Endothelial cell of umbilical vein (primary cell): Measurements from ENCODE around the gene ATP2C2. TPM values are rescaled to one million over a fixed set of nuclear protein-coding genes. Genes with fewer than 3 reads are reported as not detected.

Experiments used
- BruUV-seq: library from RNA; stranded (reverse); fragments of 400-500 nt; replicated peaks from 2 replicates; lab custom pipeline; 2021; lab: Mats Ljungman, UMichigan
- CTCF ChIA-PET: fragments of 300-600, 350-600 bp; sonication (Branson Sonifier 250); formaldehyde crosslinking; loops from one replicate; lab custom pipeline; 2021; ENCODE audit warnings: antibody characterized with exemption, inconsistent platforms; lab: Charles Lee
- POLR2A ChIA-PET: fragments of 300-600, 350-600 bp; sonication (Branson Sonifier 250); formaldehyde crosslinking; loops from one replicate; lab custom pipeline; 2021; ENCODE audit warnings: antibody characterized with exemption, inconsistent platforms; lab: Charles Lee
- DNase-seq: peaks from one replicate; pipeline ENCODE4 v3.0.0-alpha.2; 2011; ENCODE audit warnings: low read depth, low spot score
- FAIRE-seq: peaks from 2 replicates; lab custom pipeline; 2011; peaks lifted over from hg19 to GRCh38; lab: Jason Lieb, UNC
- H2AFZ ChIP-seq: 2 replicates; pipeline ENCODE4 v1.6.0; 2012; ENCODE audit warnings: low read depth, low read length, control low read depth, inconsistent platforms
- H3K27ac ChIP-seq: 2 replicates; pipeline ENCODE4 v1.5.1; 2011; ENCODE audit warnings: low read depth, mild to moderate bottlenecking, control low read depth, low read length, moderate library complexity; ENCODE audit not compliant: insufficient read depth
- H3K27me3 ChIP-seq, 2 experiments: 2 replicates each; pipeline versions ENCODE4 v1.6.0 to v1.6.1; 2011; ENCODE audit warnings: low read length in 2 of 2, mixed read lengths in 1 of 2; ENCODE audit not compliant: control insufficient read depth in 2 of 2, insufficient read depth in 2 of 2
- H3K36me3 ChIP-seq, 2 experiments: 2 replicates in 1 of 2; 3 replicates in 1 of 2; pipeline ENCODE4 v1.5.1; 2011; ENCODE audit warnings: low read length in 2 of 2, mild to moderate bottlenecking in 1 of 2, moderate library complexity in 1 of 2; ENCODE audit not compliant: control insufficient read depth in 2 of 2, insufficient read depth in 2 of 2; ENCODE audit errors: extremely low read depth in 1 of 2
- H3K4me1 ChIP-seq: 3 replicates; pipeline ENCODE4 v1.5.1; 2011; ENCODE audit warnings: mild to moderate bottlenecking, low read length; ENCODE audit not compliant: control insufficient read depth, insufficient read depth; ENCODE audit errors: extremely low read depth
- H3K4me2 ChIP-seq: 2 replicates; pipeline ENCODE4 v1.6.1; 2011; ENCODE audit warnings: low read length, control low read depth, mixed read lengths; ENCODE audit not compliant: insufficient read depth
- H3K4me3 ChIP-seq, 3 experiments: fragments of 200-600 bp in 1 of 3; sonication (generic), shearing (Covaris generic) in 1 of 3; replicated peaks in 1 of 3; 2 replicates each; pipeline ENCODE4 v1.5.1; 2011 to 2016; ENCODE audit warnings: control low read depth in 3 of 3, low read length in 3 of 3, mild to moderate bottlenecking in 2 of 3, inconsistent platforms in 1 of 3, low read depth in 1 of 3, moderate library complexity in 1 of 3; ENCODE audit not compliant: insufficient read depth in 1 of 3
- H3K79me2 ChIP-seq: 2 replicates; pipeline ENCODE4 v1.6.0; 2012; ENCODE audit warnings: low read length, inconsistent platforms; ENCODE audit not compliant: control insufficient read depth, insufficient read depth
- H3K9ac ChIP-seq: replicated peaks from 2 replicates; pipeline ENCODE3; 2011; ENCODE audit warnings: low read length, control low read depth; ENCODE audit not compliant: insufficient read depth; ENCODE audit errors: extremely low read depth
- H3K9me1 ChIP-seq: replicated peaks from 3 replicates; pipeline ENCODE4 v1.6.0; 2011; ENCODE audit warnings: mild to moderate bottlenecking, low read length; ENCODE audit not compliant: control insufficient read depth, insufficient read depth; ENCODE audit errors: extremely low read depth
- H3K9me3 ChIP-seq: replicated peaks from 2 replicates; pipeline ENCODE4 v1.5.1; 2012; ENCODE audit warnings: low read length, inconsistent platforms; ENCODE audit not compliant: control insufficient read depth, insufficient read depth
- H4K20me1 ChIP-seq: replicated peaks from 2 replicates; pipeline ENCODE3; 2011; ENCODE audit warnings: mild to moderate bottlenecking, low read length; ENCODE audit not compliant: control insufficient read depth, insufficient read depth; ENCODE audit errors: extremely low read depth
- CTCF ChIP-seq, 2 donors: IDR thresholded peaks; 1 replicate in 1 of 2; 2 replicates in 1 of 2; pipeline ENCODE4 v1.5.1; 2011; ENCODE audit warnings: low read length in 2 of 2, mild to moderate bottlenecking in 2 of 2, moderate library complexity in 2 of 2, control low read depth in 1 of 2, inconsistent platforms in 1 of 2, low read depth in 1 of 2; ENCODE audit not compliant: insufficient read depth in 1 of 2; ENCODE audit errors: extremely low read depth in 1 of 2
- EZH2 ChIP-seq: IDR thresholded peaks from 2 replicates; pipeline ENCODE4 v1.6.1; 2012; ENCODE audit warnings: borderline replicate concordance, low read depth, mild to moderate bottlenecking, moderate library complexity, low read length, inconsistent platforms; ENCODE audit not compliant: severe bottlenecking
- FOS ChIP-seq: IDR thresholded peaks from 2 replicates; pipeline ENCODE4 v1.6.1; 2011; ENCODE audit warnings: mild to moderate bottlenecking, low read length, moderate library complexity, borderline replicate concordance; ENCODE audit not compliant: insufficient read depth
- GATA2 ChIP-seq: IDR thresholded peaks from 2 replicates; pipeline ENCODE4 v1.7.0; 2011; ENCODE audit warnings: low read depth, mild to moderate bottlenecking, moderate library complexity, mixed read lengths, low read length; ENCODE audit not compliant: insufficient read length, insufficient read depth
- JUN ChIP-seq: IDR thresholded peaks from 2 replicates; pipeline ENCODE4 v1.6.1; 2011; ENCODE audit warnings: borderline replicate concordance, low read depth; ENCODE audit not compliant: insufficient read length, insufficient read depth
- MAX ChIP-seq: IDR thresholded peaks from 2 replicates; pipeline ENCODE4 v1.6.1; 2011; ENCODE audit not compliant: insufficient read depth, insufficient read length
- MYC ChIP-seq: IDR thresholded peaks from one replicate; pipeline ENCODE4 v1.6.1; 2011; ENCODE audit warnings: mild to moderate bottlenecking, low read depth, low read length
- POLR2A ChIP-seq: IDR thresholded peaks from 2 replicates; pipeline ENCODE4 v1.6.1; 2012; ENCODE audit warnings: low read depth, mild to moderate bottlenecking, control low read depth, low read length
- POLR2AphosphoS5 ChIP-seq: IDR thresholded peaks from 2 replicates; pipeline ENCODE4 v1.6.1; 2012; ENCODE audit warnings: low read depth, mild to moderate bottlenecking, control low read depth, low read length, moderate library complexity; ENCODE audit not compliant: insufficient read depth
- dilution Hi-C: fragments of 300-500 bp; cut with MboI; formaldehyde crosslinking; loops from one replicate; pipeline ENCODE4 v1.15.0; 2019; ENCODE audit warnings: low sequenced_read_pairs; ENCODE audit not compliant: extremely low pct_ligation_motif_present
- intact Hi-C: fragments of 100-400 bp; cut with micrococcal nuclease; formaldehyde crosslinking; loops from one replicate; pipeline ENCODE4 v1.10.0; 2022
- polyA plus RNA-seq, 4 experiments: library from polyadenylated mRNA; depleted of rRNA in 3 of 4; stranded (reverse) in 3 of 4; unstranded in 1 of 4; fragments of >200 nt; gene quantifications; 2 replicates each; pipeline versions ENCODE4 v1.2.1 to v1.2.3, GENCODE V29; 2011 to 2012; ENCODE audit warnings: missing spikeins in 1 of 4
- total RNA-seq: library from RNA; stranded (reverse); gene quantifications from 2 replicates; pipeline ENCODE4 v1.2.3, GENCODE V29; 2021

Gene ATP2C2
- total and polyA plus RNA-seq, 2 donors (not counting 3 experiments of a cell fraction or from before 2014, with no cell fraction given) = not detected

DNA sequence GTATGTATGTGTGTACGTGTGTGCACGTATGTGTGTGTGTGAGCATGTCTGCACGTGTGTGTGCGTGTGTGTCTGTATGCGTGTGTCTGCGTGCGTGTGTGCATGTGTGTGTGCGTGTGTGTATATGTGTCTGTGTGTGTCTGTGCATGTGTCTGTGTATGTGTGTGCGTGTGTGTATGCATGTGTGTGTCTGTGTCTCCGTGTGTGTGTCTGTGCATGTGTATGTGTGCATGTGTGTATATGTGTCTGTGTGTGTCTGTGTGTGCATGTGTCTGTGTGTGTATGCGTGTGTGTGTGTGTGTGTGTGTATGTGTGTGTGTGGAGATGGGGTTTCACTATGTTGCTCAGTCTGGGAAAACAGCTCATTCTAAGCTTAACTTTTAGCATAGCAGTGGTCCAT, 43.9 kb downstream of the ATP2C2 start:
- BruUV-seq = no TSS peak
- Histone ChIP-seq H3K4me3 (no peak overlapping the region), H3K27me3 (peaks cover 0 to 3% of the 10 kb centered on the region in 2 experiments), H3K4me1 (no peaks in the 10 kb centered on the region), H2AFZ (no peak overlapping the region), H3K27ac (no peak overlapping the region), H3K4me2 (no peak overlapping the region), H4K20me1 (no peaks in the 10 kb centered on the region), H3K9me3 (no peaks in the 10 kb centered on the region), H3K36me3 (no peaks in the 10 kb centered on the region), H3K9ac (no peak overlapping the region), H3K9me1 (no peaks in the 10 kb centered on the region), H3K79me2 (no peaks in the 10 kb centered on the region)
- no peak for TF ChIP-seq GATA2
- ChIA-PET POLR2A (no interaction called here), CTCF (no interaction called here)
- intact Hi-C loops (no loop called here), dilution Hi-C loops (loop anchor here (25.0 kb wide), 1 partner anchor 175 kb away; the partner anchor contains the start of gene KCNG4)
- no peak for DNase-seq
- no peak for FAIRE-seq

GRCh38 chr16:84413244-84414004, 45.1 kb downstream of the ATP2C2 start:
- H3K4me1 ChIP-seq = no peaks in the 10 kb centered on the region
- CTCF ChIA-PET = interaction anchor here (0.7 kb wide), 1 partner anchor 31 kb away, joined by 3 read pairs; no protein-coding TSS in a partner anchor
- H3K9me1 ChIP-seq = no peaks in the 10 kb centered on the region
- no peak overlapping the region for H3K4me3 ChIP-seq
- H3K9me3 ChIP-seq = no peaks in the 10 kb centered on the region
- H3K79me2 ChIP-seq = no peaks in the 10 kb centered on the region
- dilution Hi-C loops = loop anchor here (25.0 kb wide), 1 partner anchor 176 kb away; the partner anchor contains the start of gene KCNG4
- TF ChIP-seq JUN (no peak), FOS (no peak), MAX (no peak), POLR2AphosphoS5 (no peak), EZH2 (no peak), GATA2 (no peak), MYC (no peak), POLR2A (no peak), CTCF (IDR thresholded peaks at IDR 0.05; ENCODE audit: extremely low read depth in 1 of 2, insufficient read depth in 1 of 2, low read depth in 1 of 2, low read length in 2 of 2) (no peak)
- peaks cover 0 to 3% of the 10 kb centered on the region in 2 experiments for H3K27me3 ChIP-seq
- intact Hi-C loops = no loop called here
- no peaks in the 10 kb centered on the region for H4K20me1 ChIP-seq
- H3K27ac ChIP-seq = no peak overlapping the region
- no peak overlapping the region for H3K4me2 ChIP-seq
- H3K36me3 ChIP-seq = no peaks in the 10 kb centered on the region
- BruUV-seq = no TSS peak
- DNase-seq (no peak), FAIRE-seq (no peak)
- H3K9ac ChIP-seq = no peak overlapping the region
- H2AFZ ChIP-seq = no peak overlapping the region
- POLR2A ChIA-PET = no interaction called here
